OCI-LY3 (cell line): ENCODE results near the gene PALS1.

Source experiments
- H2AFZ ChIP-seq: fragments of 200-600, 300-600 bp; shearing (Covaris generic); 2 replicates; pipeline ENCODE4 v1.6.0; 2014; ENCODE audit warnings: antibody characterized with exemption, low read depth, low read length
- H3K27ac ChIP-seq: fragments of 200-600, 300-600 bp; sonication (generic); 2 replicates; pipeline ENCODE4 v1.5.1; 2014; ENCODE audit warnings: mild to moderate bottlenecking, low read length, moderate library complexity, mixed read lengths
- H3K27me3 ChIP-seq: fragments of 200-600, 300-600 bp; sonication (generic); 2 replicates; pipeline ENCODE4 v1.6.1; 2014; ENCODE audit warnings: low read depth, low read length, mixed read lengths
- H3K36me3 ChIP-seq: fragments of 200-600, 300-600 bp; sonication (generic); replicated peaks from 2 replicates; pipeline ENCODE3; 2014; ENCODE audit warnings: low read depth, low read length, mixed read lengths
- H3K4me1 ChIP-seq: fragments of 300-600, 200-600 bp; sonication (generic); 2 replicates; pipeline ENCODE4 v1.6.1; 2014; ENCODE audit warnings: low read length, mixed read lengths
- H3K4me2 ChIP-seq: fragments of 200-600, 300-600 bp; sonication (generic); 2 replicates; pipeline ENCODE4 v1.6.1; 2014; ENCODE audit warnings: low read length, mixed read lengths
- H3K4me3 ChIP-seq: fragments of 300-600, 200-600 bp; sonication (generic); 2 replicates; pipeline ENCODE4 v1.5.1; 2014; ENCODE audit warnings: antibody characterized with exemption, mild to moderate bottlenecking, low read length, moderate library complexity
- H3K79me2 ChIP-seq: fragments of 300-600, 200-600 bp; shearing (Covaris generic); 2 replicates; pipeline ENCODE4 v1.6.1; 2014; ENCODE audit warnings: mild to moderate bottlenecking, low read length, mixed read lengths
- H3K9ac ChIP-seq: fragments of 300-600, 200-600 bp; shearing (Covaris generic); 2 replicates; pipeline ENCODE4 v1.6.0; 2014; ENCODE audit warnings: mild to moderate bottlenecking, low read length, moderate library complexity
- H3K9me3 ChIP-seq: fragments of 200-600, 300-600 bp; shearing (Covaris generic); 2 replicates; pipeline ENCODE4 v1.6.1; 2014; ENCODE audit warnings: low read length, mixed read lengths; ENCODE audit not compliant: insufficient read depth
- H4K20me1 ChIP-seq: fragments of 200-600, 300-600 bp; sonication (generic); 2 replicates; pipeline ENCODE4 v1.6.1; 2016; ENCODE audit warnings: low read length, mixed read lengths; ENCODE audit not compliant: insufficient read depth
- CTCF ChIP-seq: fragments of 200-600, 300-600 bp; sonication (generic); IDR thresholded peaks from 2 replicates; pipeline ENCODE4 v1.5.1; 2014; ENCODE audit warnings: antibody characterized with exemption, low read length, low read depth
- EZH2phosphoT487 ChIP-seq: fragments of 200-600 bp; shearing (Covaris generic); IDR thresholded peaks from 2 replicates; pipeline ENCODE4 v1.6.1; 2018; ENCODE audit warnings: antibody characterized with exemption, mixed run types, low read depth

PALS1 gene

GRCh38 chr14:67251573-67252226 lies 10.5 kb downstream of the PALS1 start:
- Histone ChIP-seq H3K9me3 (no peaks in the 10 kb centered on the region), H3K4me2 (no peak overlapping the region), H4K20me1 (peaks cover 5% of the 10 kb centered on the region), H3K4me3 (no peak overlapping the region), H3K36me3 (no peaks in the 10 kb centered on the region), H3K4me1 (no peaks in the 10 kb centered on the region), H3K79me2 (peaks cover 7% of the 10 kb centered on the region; the same call in 1 of the 2 replicates), H2AFZ (no peak overlapping the region), H3K27me3 (no peaks in the 10 kb centered on the region), H3K27ac (no peak overlapping the region), H3K9ac (no peak overlapping the region)
- no peak for TF ChIP-seq EZH2phosphoT487
- TF ChIP-seq CTCF: no peak

GRCh38 chr14:67253076-67253635 lies 11.9 kb downstream of the PALS1 start:
- no peak overlapping the region for H3K27ac ChIP-seq
- no peaks in the 10 kb centered on the region for H3K27me3 ChIP-seq
- peaks cover 3% of the 10 kb centered on the region; the same call in 1 of the 2 replicates for H3K79me2 ChIP-seq
- peaks cover 9% of the 10 kb centered on the region for H4K20me1 ChIP-seq
- H3K9ac ChIP-seq: no peak overlapping the region
- no peaks in the 10 kb centered on the region for H3K36me3 ChIP-seq
- no peak for TF ChIP-seq EZH2phosphoT487
- no peak for TF ChIP-seq CTCF
- no peak overlapping the region for H3K4me2 ChIP-seq
- no peak overlapping the region for H2AFZ ChIP-seq
- H3K4me1 ChIP-seq: no peaks in the 10 kb centered on the region
- no peaks in the 10 kb centered on the region for H3K9me3 ChIP-seq
- no peak overlapping the region for H3K4me3 ChIP-seq

- Histone ChIP-seq H3K4me1 (no peaks in the 10 kb centered on the region), H3K79me2 (no peaks in the 10 kb centered on the region; the same call in 1 of the 2 replicates), H3K27me3 (no peaks in the 10 kb centered on the region), H3K36me3 (no peaks in the 10 kb centered on the region), H2AFZ (no peak overlapping the region), H3K27ac (no peak overlapping the region), H3K4me3 (no peak overlapping the region), H3K4me2 (no peak overlapping the region), H3K9ac (no peak overlapping the region), H4K20me1 (peaks cover 7% of the 10 kb centered on the region; the same call in 1 of the 2 replicates), H3K9me3 (no peaks in the 10 kb centered on the region)
- TF ChIP-seq EZH2phosphoT487 (no peak), CTCF (no peak)
These were observed 16.7 kb downstream of the PALS1 start for GRCh38 chr14:67257906-67258305.

- Histone ChIP-seq H3K4me1 (no peaks in the 10 kb centered on the region), H3K79me2 (no peaks in the 10 kb centered on the region), H3K4me2 (no peak overlapping the region), H3K9me3 (no peaks in the 10 kb centered on the region), H3K27ac (no peak overlapping the region), H3K27me3 (no peaks in the 10 kb centered on the region), H3K4me3 (no peak overlapping the region), H3K36me3 (no peaks in the 10 kb centered on the region), H4K20me1 (peaks cover 5% of the 10 kb centered on the region; the same call in 1 of the 2 replicates), H3K9ac (no peak overlapping the region), H2AFZ (no peak overlapping the region)
- TF ChIP-seq EZH2phosphoT487: no peak
- TF ChIP-seq CTCF: no peak
These were observed 19.7 kb downstream of the PALS1 start for GRCh38 chr14:67260965-67261364.
